ENCODE data around the gene POLR3E. TPM values are rescaled to one million over a fixed set of nuclear protein-coding genes. Genes with fewer than 3 reads are reported as not detected.

The POLR3E gene
- total RNA-seq, 1 experiment from 2014 or later: 69.8 TPM

DNA sequence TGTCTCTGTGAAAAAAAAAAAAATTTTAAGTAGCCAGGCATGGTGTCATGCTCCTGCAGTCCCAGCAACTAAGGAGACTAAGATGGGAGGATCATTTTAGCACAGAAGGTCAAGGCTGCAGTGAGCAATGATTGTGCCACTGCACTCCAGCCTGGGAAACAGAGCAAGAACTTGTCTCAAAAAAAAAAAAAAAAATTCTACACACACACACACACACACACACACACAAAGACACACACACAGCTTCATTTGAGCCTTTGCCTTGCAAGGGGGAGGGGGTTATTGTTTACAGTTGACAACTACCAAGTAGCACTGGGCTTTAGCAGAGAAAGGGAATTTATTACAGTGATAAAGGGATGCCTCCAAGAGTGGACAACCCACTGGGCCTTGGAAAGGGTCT lies 4.9 kb upstream of the POLR3E start:
- peaks cover 8% of the 10 kb centered on the region for H3K4me1 ChIP-seq (ENCODE audit: insufficient read depth, low read length, poor library complexity, severe bottlenecking)
- POLR2A ChIA-PET (ENCODE audit: low non-redundant PET): no interaction called here
- no peaks in the 10 kb centered on the region for H3K36me3 ChIP-seq (ENCODE audit: insufficient read depth, low read length, poor library complexity, severe bottlenecking)
- BruUV-seq (replicated peaks): no TSS peak
- no peaks in the 10 kb centered on the region for H3K9me3 ChIP-seq (ENCODE audit: low read depth, low read length, poor library complexity, severe bottlenecking)
- peak overlapping the region; percentile 53 for H3K27ac ChIP-seq (ENCODE audit: low read depth, low read length, poor library complexity, severe bottlenecking)
- DNase-seq (ENCODE audit: low spot score): no peak
- CTCF ChIA-PET: no interaction called here
- TF ChIP-seq EZH2 (IDR thresholded peaks at IDR 0.05; ENCODE audit: borderline replicate concordance, low read depth, low read length, poor library complexity, severe bottlenecking): no peak
- TF ChIP-seq, protein P1, sequence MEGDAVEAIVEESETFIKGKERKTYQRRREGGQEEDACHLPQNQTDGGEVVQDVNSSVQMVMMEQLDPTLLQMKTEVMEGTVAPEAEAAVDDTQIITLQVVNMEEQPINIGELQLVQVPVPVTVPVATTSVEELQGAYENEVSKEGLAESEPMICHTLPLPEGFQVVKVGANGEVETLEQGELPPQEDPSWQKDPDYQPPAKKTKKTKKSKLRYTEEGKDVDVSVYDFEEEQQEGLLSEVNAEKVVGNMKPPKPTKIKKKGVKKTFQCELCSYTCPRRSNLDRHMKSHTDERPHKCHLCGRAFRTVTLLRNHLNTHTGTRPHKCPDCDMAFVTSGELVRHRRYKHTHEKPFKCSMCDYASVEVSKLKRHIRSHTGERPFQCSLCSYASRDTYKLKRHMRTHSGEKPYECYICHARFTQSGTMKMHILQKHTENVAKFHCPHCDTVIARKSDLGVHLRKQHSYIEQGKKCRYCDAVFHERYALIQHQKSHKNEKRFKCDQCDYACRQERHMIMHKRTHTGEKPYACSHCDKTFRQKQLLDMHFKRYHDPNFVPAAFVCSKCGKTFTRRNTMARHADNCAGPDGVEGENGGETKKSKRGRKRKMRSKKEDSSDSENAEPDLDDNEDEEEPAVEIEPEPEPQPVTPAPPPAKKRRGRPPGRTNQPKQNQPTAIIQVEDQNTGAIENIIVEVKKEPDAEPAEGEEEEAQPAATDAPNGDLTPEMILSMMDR (conservative IDR thresholded peaks at IDR 0.05; ENCODE audit: low read depth, low read length): no peak
- no peaks in the 10 kb centered on the region for H3K27me3 ChIP-seq (replicated peaks; ENCODE audit: insufficient read depth, low read depth, low read length, poor library complexity)
- H3K4me3 ChIP-seq (ENCODE audit: low read depth, low read length, poor library complexity, severe bottlenecking): no peak overlapping the region
- intact Hi-C loops (cut with micrococcal nuclease; ENCODE audit: unreplicated experiment): no loop called here

DNA sequence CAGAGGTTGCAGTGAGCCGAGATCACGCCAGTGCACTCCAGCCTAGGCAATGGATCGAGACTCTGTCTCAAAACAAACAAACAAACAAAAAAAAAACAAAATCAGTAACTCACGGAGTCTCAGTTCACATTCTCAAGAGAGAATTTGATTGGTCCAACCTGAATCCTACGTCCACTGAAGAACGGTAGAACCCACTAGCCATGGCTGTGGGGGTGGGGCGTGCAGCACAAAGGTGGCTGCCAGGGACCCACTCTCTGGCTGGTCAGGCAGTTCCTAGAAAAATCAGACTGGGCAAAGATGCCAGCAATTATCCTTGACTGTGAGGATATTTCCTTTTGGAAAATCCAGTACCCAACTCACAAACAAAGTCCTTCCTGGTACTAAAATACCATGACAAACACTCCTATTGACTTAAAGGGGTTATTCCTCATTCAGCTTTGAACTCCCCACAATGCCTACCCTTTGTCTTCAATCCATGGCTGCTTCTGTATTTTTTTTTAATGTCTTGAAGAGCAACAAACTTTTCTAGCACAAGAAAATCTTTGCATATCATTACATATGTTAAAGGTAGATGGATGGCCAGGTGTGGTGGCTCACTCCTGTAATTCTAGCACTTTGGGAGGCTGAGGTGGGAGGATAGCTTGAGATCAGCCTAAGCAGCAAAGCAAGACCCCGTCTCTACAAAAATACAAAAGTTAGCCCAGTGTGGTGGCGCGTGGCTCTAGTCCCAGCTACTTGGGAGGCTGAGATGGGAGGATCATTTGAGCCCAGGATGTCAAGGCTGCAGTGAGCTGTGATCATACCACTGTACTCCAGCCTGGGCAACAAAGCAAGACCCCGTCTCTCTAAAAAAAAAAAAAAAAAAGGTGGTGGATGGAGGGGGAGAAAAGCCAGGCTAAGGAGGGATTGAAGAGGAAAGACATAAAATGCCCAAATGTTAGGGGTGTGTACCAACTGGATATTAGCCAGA lies 3.8 kb upstream of the POLR3E start:
- ChIA-PET CTCF (no interaction called here), POLR2A (ENCODE audit: low non-redundant PET) (no interaction called here)
- H3K4me3 ChIP-seq (ENCODE audit: low read depth, low read length, poor library complexity, severe bottlenecking): no peak overlapping the region
- no peaks in the 10 kb centered on the region for H3K9me3 ChIP-seq (ENCODE audit: low read depth, low read length, poor library complexity, severe bottlenecking)
- TF ChIP-seq, protein P1 (conservative IDR thresholded peaks at IDR 0.05; ENCODE audit: low read depth, low read length): no peak
- TF ChIP-seq EZH2 (IDR thresholded peaks at IDR 0.05; ENCODE audit: borderline replicate concordance, low read depth, low read length, poor library complexity, severe bottlenecking): no peak
- no peak for DNase-seq (ENCODE audit: low spot score)
- no TSS peak for BruUV-seq (replicated peaks)
- no peaks in the 10 kb centered on the region for H3K36me3 ChIP-seq (ENCODE audit: insufficient read depth, low read length, poor library complexity, severe bottlenecking)
- intact Hi-C loops (cut with micrococcal nuclease; ENCODE audit: unreplicated experiment): no loop called here
- H3K4me1 ChIP-seq (ENCODE audit: insufficient read depth, low read length, poor library complexity, severe bottlenecking): peaks cover 8% of the 10 kb centered on the region
- no peaks in the 10 kb centered on the region for H3K27me3 ChIP-seq (replicated peaks; ENCODE audit: insufficient read depth, low read depth, low read length, poor library complexity)
- H3K27ac ChIP-seq (ENCODE audit: low read depth, low read length, poor library complexity, severe bottlenecking): no peak overlapping the region

DNA sequence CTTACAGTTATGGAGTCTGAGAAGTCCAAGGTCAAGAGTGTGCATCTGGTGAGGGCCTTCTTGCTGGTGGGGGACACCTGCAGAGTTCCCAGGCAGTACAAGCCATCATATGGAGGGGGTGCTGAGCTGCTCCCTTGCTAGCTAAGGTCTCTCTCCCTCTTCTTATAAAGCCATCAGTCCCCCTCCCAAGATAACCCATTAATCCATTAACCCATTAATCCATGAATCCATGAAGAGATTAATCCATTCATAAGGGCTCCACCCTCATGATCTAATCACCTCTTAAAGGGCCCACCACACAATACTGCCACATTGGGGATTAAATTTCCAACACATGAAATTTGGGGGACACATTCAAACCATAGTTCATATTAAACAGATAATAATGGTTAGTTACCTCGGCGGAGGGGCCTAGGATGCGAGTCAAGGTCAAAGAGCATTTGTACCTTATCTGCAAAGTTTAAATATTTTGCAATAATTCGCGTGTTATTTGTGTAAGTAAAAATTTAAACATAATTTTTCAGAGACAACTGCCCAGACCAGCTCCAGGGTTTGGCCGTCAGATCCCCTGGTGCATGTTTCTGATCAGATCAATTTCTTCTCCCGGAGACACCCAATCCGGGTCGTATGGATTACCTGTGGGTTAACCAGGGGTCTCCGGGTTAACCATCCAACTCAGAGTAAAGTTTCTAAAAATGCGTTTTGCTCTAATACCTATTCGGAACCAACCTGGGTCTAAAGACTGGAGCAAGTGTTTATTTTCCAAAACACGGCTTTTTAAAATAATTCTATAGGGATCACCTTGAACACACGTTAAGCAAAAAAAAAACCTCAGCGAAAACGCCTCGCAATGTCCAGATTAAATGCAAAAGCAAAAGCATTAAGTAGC lies 740 bp upstream of the POLR3E start:
- POLR2A ChIA-PET (ENCODE audit: low non-redundant PET): no interaction called here
- BruUV-seq (replicated peaks): no TSS peak

More for the DNA sequence above, 740 bp upstream of the POLR3E start:
- peak; percentile 39 for DNase-seq (ENCODE audit: low spot score)
- no peaks in the 10 kb centered on the region for H3K9me3 ChIP-seq (ENCODE audit: low read depth, low read length, poor library complexity, severe bottlenecking)
- peak overlapping the region; percentile 88 for H3K4me3 ChIP-seq (ENCODE audit: low read depth, low read length, poor library complexity, severe bottlenecking)
- CTCF ChIA-PET: no interaction called here
- peaks cover 7% of the 10 kb centered on the region for H3K4me1 ChIP-seq (ENCODE audit: insufficient read depth, low read length, poor library complexity, severe bottlenecking)
- intact Hi-C loops (cut with micrococcal nuclease; ENCODE audit: unreplicated experiment): loop anchor here (1.0 kb wide), 1 partner anchor 100 kb away; no protein-coding TSS in a partner anchor
- no peaks in the 10 kb centered on the region for H3K36me3 ChIP-seq (ENCODE audit: insufficient read depth, low read length, poor library complexity, severe bottlenecking)
- TF ChIP-seq, protein P1 (conservative IDR thresholded peaks at IDR 0.05; ENCODE audit: low read depth, low read length): no peak
- no peak for TF ChIP-seq EZH2 (IDR thresholded peaks at IDR 0.05; ENCODE audit: borderline replicate concordance, low read depth, low read length, poor library complexity, severe bottlenecking)
- no peaks in the 10 kb centered on the region for H3K27me3 ChIP-seq (replicated peaks; ENCODE audit: insufficient read depth, low read depth, low read length, poor library complexity)
- H3K27ac ChIP-seq (ENCODE audit: low read depth, low read length, poor library complexity, severe bottlenecking): peak overlapping the region; percentile 27

All from A673 (cell line).